CD4-positive, alpha-beta T cell treated with Interleukin-17A for 4 hours (primary cell): ENCODE results near the gene SMLR1.
"Not testable (repeated sequence)": the region's sequence is repeated elsewhere in the genome, so short reads cannot be mapped to it uniquely, and the experiment has no call there.

Experiments used
- DNase-seq: peaks from one replicate; pipeline ENCODE4 v3.0.0-alpha.2; 2020; ENCODE audit warnings: mixed read lengths

SMLR1 gene

DNA sequence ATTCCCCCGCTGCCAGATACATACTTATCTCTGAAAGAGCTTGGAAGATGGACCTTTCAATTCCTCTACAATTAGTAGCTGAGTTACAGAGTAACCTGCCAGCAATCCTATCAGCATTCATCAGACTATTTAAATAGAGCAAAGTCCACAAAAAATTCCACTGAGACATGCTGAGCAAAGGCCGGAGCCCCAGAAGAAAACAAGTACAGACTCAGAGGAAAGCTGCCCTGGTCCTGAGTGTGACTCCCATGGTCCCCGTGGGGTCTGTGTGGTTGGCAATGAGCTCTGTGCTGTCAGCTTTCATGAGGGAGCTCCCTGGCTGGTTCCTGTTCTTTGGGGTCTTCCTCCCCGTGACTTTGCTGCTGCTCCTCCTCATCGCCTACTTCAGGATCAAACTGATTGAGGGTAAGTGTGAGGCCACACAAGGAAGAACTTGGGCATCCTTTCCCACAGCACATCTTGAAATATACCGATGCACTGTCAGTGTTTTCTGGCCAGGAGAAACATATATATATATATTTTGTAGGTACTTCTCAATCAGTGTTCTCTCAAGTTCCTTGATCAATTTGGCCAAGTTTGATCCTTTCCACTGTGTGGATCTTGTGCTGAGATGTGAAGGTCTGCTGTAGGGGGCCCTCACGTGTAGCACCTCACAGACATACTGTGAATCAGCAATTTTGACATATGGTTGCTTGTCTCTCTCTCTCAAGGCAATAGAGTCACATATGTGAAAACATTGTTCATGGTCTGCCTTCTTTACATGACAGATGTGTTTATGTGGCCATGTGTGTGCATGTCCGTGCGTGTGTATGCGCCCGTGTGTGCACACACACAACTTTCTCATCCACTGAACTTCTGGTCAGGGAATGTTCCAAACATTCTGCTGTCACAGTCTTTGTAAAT, at the start of gene SMLR1:
TSS of gene SMLR1 (plus strand) at position 160 of the 903 bp plus-strand sequence. CDS start at position 168, 8 bp downstream.
- DNase-seq: no peak

DNA sequence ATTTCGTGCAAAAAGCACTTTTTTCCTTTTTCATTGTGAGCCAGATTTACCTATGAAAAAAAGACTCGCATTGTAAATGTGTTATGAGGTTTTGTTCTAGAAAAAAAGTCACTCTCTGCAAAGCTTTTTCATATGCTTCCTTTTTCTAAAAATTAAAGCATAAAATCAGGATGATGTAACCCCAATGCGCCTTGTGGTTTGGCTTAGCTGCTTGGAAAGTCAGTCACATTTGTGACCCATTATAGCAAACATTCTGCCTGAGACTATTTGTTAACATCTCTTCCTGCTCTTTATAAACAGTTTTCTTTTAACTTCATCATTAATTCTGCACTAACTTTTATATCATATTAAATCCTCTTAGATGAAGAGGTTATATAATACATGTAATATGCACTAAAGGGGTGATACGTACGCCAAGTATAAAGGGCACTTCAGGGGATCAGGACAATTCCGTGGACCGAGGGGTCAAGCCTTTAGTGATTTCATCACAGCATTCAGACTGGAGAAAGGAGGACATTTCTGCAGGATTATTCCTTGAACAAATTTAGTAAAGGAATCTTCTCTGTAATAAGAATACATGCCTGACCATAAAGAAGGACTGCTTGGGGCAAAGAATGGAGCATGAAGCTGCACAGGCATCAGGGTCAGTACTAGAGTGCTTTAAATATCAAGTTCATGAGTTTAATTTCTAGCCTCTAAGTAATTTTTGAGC, 48.1 kb upstream of the SMLR1 start:
- DNase-seq: no peak

- DNase-seq: no peak
These were observed 47.6 kb upstream of the SMLR1 start for GRCh38 chr6:130779658-130780033.

- no peak for DNase-seq
These were observed 47.1 kb upstream of the SMLR1 start for GRCh38 chr6:130780122-130780521.

DNA sequence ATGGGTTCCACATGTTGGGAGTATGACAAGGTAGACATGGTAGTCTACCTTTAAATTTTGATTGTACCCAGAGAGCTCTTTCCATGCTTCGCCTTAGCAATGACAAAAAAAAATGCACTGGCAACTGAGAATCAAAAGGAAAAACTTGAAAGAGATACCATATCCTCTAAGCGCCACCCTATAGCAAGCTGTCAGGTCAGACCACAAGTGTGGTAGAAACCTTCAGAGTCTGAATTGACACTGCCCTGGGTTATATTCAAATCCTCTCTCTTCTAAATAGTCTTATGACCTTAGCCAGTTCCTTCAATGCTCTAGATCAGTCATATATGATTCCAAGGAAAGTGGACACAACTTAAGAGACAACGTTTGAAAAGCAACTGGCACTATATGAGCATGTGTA, 45.6 kb upstream of the SMLR1 start:
- no peak for DNase-seq

DNA sequence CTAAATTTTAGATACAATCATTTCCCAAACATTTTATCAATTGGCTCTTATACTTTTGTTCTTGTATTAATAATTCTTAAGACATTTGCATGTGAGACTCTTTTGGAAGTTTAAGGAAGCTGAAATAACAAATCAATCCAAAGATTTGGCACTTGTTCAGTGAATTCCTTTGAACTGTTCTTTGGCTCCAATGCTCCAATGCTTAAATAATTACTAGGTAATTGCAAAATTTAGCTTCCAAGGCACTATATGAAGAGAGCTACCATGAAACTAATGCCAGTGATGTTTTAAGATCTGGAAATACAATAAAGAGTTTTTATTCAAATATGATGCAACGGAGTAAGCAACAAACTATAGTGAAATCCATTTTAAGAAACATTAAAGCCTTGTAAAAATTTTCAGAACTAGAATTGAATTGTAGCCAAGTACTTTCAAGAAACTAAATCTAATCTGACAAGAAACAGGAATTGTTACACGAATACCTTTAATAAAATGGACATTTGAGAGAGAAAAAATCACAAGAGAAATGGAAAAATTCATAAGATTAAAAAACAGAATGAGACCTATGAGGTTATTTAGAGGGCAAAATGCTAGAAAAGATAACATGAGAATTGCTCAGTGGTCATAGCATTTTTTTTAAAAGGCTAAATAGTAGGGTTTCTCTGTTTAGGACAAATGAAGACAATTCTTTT, 43.6 kb upstream of the SMLR1 start:
- DNase-seq: no peak

DNA sequence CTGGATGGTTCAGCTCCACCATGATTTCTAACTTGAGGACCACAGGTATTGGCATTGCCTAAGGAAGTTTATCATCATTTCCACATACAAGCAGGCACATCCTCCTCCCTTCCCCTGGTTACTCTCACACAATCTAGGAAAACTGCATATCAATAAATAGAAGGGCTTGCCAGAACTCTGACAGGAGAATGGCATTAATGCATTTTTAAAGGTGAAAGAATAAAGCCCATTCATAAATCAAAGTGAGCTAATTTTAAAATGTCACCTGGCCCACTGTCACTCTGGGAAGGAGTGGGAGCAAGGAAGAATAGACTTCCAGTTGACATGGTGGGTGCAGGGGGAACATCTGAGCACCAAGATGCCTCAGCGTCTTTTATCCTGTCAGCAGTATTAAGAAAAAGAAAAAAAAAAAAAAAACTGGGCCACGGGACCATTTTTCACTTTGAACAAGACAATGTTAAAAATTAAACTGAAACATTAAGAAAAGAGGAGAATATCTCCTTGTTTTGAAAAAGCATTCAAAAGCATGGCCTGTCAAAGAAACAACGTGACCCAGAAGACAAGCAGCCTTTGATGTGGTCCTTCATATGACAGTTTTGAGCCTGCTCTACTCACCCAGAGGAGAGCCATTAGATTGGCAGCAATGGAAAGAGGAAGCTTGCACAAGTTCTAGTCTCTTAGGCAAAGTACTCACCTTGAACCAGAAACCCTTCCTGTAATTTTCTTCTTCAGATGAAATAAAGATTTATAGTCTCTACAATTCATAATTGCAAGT, 39.3 kb upstream of the SMLR1 start:
- DNase-seq: no peak

GRCh38 chr6:130788954-130789353, 38.3 kb upstream of the SMLR1 start:
- no peak for DNase-seq

DNA sequence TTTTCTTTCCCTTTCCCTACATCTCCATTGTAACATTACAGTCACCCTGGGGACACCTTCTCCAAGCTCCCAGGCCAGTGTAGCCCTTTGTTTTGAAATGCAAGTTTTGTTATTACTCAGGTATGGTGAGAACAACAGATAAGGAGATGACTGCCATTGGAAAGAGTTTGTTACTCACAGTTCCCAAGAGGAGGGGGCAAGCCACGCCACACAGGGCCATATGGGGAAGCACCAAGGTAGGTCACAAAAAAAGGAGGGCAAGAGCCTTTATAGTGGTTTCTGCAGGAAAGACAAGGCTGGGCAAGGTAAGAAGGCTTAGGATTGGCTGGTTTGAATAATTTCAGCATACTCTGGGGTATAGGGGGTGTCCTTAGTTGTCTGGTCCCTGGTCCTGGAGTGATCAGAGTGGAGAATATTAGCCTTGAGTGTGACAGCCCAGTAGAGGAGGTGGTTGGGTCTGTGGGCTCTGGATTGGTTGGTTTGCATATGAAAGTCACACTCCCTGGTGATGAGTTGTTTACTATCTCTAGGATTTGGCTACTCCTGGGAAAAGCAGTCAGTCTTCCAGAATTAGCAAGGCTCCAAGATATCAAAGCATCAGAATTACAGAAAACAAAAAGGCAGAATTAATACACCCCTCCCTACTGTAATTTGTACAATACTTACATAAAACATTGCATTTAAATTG, 33.1 kb upstream of the SMLR1 start:
- DNase-seq: no peak

- DNase-seq: no peak
These were observed 32.5 kb upstream of the SMLR1 start for GRCh38 chr6:130794738-130795137.

DNA sequence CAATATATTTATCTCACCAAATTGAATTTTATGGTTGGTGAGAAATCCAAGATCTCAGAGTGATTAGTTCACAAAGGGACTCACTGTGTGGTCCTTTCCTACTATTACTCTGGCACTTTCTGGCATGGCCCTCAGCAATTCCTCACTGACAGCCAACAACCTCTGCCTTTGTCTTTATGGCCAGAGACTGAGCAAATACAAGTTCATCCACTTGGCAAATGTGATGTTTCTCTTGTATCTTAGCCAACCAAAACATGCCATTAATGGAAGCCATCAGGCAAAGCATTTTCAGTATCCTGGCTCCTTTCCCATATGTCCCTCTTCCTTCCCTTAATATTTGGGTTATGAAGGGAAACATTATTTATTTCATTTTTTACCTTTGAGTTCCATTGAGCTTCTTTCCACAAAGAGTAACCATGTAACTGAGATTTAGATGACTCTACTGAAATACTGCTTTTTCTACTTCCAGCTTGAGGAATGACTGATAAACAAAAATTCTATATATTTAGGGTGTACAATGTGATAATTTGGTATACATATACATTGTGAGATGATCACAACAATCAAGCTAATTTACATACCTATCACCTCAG, 30.8 kb upstream of the SMLR1 start:
- no peak for DNase-seq

DNA sequence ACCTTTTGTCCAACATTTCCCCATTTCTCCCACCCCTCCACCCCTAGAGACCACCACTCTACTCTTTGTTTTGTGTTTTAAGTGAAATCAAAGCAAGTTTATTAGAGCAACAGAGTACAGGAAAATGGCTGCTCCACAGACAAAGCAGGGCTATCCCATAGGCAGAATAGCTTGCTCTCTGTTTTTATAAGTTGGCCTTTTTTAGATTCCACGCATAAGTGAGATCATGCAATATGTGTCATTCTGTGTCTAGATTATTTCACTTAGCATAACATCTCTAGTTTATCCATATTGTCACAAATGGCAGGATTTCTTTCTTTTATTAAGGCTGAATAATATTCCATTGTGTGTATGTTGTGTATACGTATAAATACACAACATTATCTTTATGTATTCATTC, 30.1 kb upstream of the SMLR1 start:
- DNase-seq: no peak

DNA sequence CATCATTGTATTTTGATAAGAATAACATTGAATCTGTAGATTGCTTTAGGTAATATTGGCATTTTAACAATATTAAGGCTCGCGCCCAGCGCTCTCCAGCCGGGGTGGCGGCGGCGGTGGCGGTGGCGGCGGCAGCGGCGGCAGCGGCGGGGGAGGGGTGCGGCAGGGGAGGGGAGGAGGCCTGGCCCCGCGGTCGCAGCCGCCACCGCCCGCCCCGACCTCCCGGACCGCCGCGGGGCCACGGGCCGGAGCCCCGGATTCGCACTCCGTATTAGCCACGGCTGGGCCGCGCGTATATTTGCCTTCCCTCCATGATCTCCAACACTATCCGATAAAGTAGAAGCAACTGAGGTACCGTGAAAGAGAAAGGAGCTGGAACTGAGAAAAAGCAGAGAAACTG, 25.8 kb upstream of the SMLR1 start:
- DNase-seq: not testable (repeated sequence)

DNA sequence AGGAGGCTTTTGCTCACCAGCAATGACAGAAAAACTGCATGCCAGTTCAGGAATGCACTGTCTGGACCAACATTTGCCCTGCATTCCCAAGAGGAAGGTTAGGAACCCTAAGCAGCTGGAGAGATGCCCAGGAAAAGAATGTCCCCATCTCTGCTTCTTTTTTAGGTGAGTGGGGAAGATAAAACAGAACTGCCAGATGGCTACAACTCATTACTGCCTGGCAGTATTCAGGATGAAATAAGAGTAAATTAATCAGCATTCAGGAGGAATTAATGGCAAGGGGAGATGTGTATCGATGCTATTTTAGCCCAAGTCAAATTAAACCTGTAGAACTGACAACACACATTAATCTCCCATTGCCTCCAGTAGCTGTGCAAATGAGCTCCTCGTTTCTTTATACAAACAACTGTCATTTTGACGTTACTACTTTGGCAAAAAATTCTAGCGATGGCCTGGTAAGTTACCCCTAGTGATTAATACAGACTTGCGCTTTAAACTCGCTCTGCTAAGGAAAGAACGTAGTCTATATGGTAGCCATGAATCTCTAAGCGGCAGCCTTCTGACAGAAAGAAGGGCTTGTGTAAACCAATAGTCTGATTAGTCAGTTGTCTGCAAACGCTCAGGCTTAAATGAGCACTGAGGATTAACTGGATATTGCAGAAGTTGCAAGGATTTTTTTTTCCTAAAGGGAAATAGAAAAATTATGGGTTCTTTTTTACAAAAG, 16.7 kb upstream of the SMLR1 start:
- DNase-seq: no peak

DNA sequence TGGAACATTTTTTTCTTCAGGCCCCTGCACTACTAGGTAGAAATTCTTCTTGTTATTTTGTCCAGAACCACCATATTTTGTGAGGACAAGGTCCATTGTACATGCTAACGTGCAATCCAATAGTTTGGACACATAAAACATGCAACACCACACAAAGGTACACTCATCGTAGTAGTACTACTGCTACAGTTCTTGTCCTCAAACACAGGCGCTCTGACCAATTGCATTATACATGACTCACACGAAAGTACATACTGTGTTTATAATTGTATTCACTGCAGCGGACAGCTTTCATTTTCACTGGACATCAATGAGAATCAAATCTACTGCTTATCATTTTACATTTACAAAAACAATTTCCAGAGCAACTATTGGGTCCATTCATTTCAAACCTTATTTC, 15.3 kb upstream of the SMLR1 start:
- DNase-seq: no peak

- DNase-seq: no peak
These were observed 12.7 kb upstream of the SMLR1 start for GRCh38 chr6:130814506-130814905.

GRCh38 chr6:130815200-130816071, 11.8 kb upstream of the SMLR1 start:
- DNase-seq: no peak

DNA sequence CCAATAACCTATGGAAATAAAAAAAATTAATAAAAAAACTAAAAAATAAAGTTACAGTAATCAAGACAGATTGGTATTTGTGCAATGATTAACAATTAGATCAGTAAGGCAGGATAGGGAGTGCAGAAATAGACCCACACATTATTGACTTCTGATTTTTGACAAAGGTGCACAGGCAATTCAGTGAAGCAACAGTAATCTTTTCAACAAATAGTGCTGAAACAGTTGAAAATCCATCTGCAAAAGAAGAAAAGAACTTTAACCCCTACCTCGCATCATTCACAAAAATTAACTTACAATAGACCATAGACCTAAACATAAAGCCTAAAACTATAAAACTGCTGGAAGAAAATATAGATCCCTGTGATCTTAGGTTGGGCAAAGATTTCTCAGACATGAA, 4.5 kb upstream of the SMLR1 start:
- DNase-seq: no peak

DNA sequence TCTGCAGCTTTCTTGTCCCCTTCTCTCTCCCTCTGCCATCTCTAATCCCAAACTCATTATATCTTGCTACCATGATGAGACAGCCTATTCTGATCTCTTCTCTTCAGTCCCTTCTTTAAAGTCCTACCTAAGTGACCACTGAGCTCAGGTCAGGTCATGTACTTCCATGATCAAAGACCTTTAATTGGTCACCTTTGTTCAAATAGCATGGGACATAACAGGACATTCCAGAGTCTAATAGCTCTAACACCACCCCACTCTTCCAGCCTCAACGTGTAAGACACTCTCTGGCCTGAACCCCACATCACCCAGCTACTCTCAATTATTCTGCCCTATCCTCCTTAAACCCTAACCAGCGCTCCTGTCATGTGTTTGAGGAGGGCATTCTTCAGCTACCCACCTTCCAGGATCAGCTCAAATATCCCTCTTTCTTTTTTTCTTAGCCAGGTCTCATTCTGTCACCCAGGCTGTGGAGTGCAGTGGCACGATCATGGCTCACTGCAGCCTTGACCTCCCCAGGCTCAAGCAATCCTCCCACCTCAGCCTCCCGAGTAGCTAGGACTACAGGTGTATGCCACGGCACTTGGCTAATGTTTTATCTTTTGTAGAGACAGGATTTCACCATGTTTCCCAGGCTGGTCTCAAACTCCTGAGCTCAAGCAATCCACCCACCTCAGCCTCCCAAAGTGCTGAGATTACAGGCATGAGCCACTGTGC, 2.1 kb upstream of the SMLR1 start:
- no peak for DNase-seq
